HG03575 (cell line): ENCODE results near the gene ARMH1.
A peak's percentile ranks its signal among the peaks of the same experiment; 100 is the strongest.
"Not testable (repeated sequence)": the region's sequence is repeated elsewhere in the genome, so short reads cannot be mapped to it uniquely, and the experiment has no call there.

ENCODE experiments used
- ATAC-seq: cut with Tn5 transposase; IDR thresholded peaks from one replicate; pipeline ENCODE4 v1.9.1; 2021; ENCODE audit not compliant: unreplicated experiment, insufficient number of reproducible peaks, low FRiP score; ENCODE audit errors: extremely low read depth

ARMH1 gene

DNA sequence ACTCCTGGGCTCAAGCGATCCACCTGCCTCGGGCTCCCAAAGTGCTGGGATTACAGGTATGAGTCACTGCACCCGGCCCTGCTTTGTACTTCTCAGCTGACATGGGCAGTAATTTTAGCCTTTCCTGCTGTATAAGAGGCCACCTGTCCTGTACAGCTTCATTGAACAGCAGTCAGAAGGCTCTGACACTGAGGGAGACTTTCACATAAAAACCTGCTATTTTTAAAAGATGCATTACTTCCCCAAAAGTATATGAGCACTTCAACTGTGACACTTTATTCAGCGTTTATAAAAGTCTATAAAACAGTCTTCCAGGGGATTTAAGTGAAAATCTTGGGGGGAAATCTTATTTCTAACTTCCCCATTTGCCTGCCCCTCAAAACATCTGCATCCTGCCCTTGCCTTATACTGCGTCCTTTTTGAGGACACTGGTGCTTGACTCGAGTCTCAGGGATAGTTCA is 38.8 kb downstream of the ARMH1 start:
- ATAC-seq: no peak

DNA sequence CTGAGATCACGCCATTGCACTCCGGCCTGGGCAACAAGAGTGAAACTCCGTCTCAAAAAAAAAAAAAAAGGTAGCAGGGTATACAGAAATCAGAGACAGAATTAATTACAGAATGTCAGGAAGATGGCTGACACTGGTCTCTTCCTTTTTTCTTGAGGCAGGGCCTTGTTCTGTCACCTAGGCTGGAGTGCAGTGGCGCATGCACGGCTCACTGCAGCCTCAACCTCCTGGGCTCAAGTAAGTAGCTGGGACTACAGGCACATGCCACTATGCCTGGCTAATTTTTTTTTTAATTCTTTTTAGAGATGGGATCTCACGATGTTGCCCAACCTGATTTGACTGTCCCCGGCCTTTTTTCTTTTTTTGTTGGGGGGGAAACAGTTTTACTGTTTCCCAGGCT is 40.0 kb downstream of the ARMH1 start:
- no peak for ATAC-seq

DNA sequence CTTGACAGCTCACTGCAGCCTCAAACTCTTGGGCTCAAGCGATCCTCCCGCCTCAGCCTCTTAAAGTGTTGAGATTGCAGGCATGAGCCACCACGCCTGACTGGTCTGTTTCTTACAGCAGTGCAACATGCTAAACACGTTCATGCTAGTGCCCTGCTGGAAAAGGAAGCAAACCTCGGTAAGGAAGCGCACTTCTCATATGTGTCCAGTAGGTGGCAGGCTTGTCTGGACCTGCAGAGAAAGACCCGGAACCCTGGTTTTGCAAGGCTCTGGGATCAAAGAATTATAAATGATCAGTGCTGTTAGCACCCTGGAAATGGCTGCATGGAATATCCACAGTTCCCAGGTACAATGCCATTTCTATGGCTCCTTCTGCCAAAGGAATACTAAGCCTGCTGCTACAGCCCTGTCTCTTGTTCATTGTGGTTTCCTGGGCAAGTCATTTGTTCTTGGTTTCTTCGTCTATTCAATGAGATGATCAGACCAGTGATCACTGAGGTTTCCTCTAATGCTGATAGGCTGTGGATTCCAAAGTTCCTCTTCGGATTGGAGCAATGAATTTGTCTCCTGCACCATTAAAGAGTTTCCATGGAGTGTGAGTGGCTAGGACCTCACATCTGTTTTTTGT is 40.5 kb downstream of the ARMH1 start:
- no peak for ATAC-seq

DNA sequence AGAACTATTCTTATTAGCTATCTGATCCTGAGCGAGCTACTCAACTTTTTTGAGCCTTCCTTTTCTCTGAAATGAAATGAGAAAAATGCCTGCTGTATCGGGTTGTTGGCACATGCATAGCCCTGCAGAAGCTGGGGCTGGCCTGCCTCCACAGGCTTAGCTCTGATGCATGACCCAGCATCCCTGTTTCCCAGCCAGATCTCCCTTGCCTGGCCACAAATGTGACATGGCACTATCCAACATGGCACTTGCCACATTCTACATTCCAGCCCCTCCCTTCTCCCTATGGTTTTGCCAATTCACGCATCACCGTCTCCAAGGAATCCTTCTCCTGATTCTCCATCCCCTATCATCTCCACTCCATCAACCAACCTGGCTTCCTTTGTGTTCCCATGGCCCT is 42.6 kb downstream of the ARMH1 start:
- ATAC-seq: no peak

DNA sequence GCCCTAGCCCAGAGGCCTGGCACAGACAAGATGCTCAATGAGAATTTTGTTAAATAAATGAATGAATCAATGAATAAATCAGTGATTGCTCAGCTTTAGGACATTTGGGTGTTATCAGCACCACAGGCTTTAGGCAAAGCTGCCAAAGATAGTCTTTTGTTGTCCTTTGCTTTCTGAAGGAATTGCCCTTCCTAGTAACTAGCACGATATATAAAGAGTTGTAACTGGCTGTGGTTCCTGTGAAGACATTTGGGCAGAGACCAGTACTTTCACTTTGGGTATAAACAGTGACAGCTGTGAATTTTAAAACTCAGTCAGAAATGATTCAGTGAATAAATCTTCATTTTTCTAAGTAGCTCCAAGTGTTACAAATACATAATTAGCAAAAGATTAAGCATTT is 43.1 kb downstream of the ARMH1 start:
- ATAC-seq: no peak

DNA sequence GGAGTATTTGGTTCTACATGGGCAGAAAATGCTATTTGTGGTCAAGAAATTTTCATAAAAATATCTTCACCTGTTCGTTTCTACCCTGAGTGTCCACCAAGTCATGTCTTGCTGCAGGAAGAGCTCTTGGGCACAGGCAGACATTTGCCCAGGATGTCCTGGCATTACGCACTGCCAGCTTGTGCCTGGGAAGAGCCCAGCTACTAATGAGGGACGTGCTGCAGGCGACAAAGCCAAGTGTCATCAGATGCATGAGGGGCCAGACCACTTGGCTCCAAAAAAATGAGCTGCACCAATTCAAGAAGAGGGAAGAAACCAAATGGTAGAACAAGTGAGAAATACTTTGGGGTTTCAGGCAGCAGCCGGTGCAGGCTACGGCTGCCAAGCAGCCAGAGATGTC is 43.6 kb downstream of the ARMH1 start:
- no peak for ATAC-seq

DNA sequence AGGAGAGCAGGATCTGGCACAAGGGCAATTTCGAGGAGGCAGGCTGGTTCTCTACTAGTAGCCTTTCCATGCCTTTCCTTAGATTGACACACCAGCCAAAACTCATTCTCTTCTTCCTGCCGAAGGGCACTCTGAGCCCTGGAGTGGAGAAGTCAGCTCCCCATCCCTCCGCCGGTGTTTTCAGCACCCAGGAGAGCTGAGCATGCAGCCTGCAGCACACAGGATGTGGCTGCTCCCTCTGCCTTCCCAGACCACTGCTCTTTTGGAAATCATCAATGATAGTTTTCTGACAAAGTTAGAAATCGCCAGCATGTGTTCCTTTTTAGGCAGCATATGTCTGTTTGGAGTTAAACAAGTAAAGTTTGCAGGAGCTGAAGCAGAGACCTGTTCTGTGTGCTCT is 44.8 kb downstream of the ARMH1 start:
- no peak for ATAC-seq

DNA sequence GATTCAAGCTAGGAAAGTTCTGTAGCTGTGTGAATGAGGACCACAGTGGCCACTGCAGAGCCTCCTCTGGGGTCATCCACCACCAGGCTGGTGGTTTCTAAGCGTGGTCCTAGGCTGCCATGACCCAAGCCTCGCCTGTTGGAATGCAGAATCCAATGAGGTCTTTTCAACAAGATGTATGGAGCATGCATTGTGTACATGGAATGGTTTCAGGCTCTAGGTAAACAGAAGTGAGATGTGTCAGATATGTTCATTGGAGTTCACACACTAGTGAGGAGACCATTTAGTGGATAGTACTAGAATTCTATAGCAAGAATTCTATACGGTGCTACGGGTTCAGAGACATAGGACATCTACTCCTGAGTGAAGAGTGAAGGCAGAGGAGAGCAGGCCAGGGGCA is 45.8 kb downstream of the ARMH1 start:
- ATAC-seq: no peak

DNA sequence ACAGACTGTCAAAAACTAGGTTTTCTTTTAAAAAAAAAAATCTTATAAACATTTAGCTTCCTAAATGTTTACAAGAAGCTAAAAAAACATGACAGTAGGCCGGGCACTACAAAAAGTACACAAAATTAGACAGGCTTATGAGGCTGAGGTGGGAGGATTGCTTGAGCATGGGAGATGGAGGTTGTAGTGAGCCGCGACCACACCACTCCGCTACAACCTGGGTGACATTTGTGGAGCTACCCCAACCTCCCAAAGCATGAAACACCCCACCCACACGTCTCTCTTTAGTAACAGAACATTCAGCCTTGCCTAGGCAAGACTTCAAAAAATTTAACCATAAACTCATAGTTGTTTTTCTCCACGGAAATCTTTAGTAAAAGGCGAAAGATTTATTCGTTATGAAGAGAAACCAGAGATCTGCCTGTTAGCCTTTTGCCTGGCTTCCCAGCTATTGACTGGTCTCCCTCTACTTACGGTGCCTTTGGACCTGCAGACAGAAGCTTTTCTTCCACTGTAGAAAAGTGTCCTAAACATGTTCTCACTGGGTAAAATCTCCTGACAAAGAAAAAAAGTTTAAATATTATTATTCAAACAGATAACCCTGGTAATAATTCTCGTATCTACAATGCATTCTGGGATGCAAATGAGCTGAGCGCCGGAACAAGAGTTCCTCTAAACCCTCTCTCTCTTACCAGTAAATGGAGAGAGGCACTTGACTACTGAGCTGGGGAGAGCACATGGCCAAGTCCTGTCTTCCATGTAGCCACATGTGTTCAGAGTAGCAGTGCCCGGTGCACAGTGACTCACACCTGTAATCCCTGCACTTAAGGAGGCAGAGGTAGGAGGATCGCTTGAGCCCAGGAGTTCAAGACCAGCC is 47.2 kb downstream of the ARMH1 start:
- ATAC-seq: no peak

DNA sequence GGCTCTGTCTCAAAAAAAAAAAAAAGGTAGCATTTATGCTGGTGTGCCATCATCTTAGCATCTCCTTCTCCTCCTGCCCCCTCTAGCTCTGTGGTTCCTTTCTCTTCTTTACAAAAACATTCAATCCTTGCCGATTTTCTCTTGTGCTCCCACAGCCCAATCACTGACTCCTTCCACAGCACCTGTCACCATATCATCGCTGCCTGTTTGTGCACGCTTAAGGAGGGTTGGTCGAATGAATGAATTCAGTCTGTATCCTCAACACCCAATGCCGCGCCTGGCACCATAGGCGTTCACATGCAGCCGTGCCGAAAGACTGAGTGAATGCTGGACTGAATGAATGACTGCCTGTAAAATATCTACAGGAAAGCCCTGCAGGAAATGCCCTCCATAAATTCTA is 48.5 kb downstream of the ARMH1 start:
- ATAC-seq: no peak

DNA sequence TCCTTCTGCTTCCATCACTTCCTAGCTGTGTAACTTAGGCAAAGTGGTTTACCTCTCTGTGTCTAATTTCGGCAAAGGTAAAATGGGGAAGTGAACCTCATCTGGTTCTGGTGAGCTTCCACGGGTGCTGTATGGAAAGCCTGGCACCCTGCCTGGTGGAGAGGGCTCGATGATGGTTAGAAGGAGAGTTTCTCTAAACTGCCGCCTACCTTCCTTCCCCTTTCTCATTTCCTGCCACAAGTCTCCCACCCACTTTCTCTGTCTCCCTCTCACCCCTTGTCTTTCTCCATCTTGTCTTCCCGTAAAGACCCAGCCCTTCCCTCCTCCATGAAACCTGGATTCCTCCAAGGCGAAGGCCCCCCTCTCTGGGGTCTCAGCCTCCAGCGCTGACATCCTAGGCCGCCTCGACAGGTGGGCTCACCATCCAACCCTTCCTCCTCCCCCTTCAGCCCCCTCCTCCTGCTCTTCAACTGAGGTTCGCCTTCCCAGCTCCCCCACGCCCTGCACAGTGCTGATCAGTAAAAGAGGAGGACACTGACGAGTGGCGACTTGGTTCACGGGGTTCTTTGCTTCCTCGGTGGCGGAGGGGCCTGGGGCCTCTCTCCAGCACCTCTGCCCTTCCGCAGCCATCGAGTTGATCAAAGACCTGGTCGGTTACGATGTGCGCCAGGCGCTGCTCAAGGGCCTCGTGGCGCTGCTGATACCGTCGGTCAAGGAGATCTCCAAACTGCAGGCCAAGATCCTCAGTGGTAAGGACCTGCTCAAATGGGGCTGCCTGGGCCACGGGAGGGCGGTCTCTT is 49.2 kb downstream of the ARMH1 start:
- ATAC-seq: no peak

DNA sequence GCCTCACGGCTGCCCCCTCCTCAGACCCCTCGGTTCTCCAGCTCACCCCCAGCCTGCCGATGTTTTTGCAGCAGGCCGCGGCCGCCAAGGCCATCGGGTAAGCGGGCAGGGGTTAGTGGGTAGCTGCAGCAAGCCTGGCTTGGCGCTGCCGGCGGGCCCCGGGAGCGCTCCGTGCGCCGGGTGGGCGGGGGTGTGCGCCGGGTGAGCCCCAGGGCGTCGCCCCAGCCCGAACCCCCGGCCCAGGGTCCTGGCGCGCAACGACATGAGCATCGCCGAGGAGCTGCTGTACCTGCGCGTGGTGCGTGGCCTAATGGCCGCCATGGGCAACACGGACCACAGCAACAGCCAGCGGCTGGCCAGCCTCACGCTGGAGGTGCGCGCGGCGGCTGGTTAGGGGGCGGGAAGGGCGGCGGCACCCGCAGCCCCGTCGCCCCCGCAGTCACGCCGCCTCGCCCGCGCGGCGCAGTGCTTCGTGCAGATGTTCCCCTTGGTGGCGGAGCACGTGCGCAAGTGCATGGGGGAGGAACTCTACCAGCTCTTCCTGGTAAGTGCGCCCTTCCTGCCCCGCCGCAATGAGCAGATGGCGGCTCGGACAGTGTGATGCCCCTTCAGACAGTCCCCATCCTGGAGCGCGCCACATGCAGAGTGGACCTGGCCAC is 49.9 kb downstream of the ARMH1 start:
- no peak for ATAC-seq

DNA sequence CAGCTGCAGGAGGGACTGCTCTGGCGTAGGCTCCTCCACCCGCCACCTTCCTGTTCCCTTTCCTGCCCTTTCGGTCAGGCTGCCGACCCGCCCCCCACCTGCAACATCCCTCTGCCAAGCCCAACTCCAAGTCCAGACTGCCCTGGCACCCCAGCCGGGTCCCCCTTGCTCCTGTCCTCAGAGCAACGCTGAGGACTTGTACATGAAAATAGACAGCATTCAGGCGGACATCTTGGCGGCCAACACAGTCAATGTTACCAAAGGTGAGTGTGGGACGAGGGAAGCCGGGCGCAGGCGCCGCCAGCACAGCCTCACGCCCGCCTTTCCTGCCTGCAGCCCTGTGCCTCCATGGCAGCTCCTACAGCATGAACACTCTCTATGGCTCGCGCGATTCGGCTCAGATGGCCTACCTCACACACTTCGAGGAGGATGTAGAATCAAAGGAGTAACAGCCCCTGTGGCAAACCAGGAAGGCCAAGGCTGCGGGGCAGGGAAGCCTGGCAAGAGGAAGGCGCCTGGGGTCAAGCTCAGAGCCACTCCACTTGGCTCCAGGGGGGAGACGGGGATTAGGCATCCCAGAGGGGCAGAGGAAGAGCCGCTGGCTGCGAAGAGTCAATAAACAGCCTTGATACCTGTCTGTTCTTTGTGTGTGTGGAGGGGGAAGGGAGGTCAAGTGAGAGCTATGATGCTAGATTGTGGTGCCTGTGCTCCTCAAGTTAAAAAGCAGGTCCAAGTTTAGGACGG is 50.6 kb downstream of the ARMH1 start:
- no peak for ATAC-seq

DNA sequence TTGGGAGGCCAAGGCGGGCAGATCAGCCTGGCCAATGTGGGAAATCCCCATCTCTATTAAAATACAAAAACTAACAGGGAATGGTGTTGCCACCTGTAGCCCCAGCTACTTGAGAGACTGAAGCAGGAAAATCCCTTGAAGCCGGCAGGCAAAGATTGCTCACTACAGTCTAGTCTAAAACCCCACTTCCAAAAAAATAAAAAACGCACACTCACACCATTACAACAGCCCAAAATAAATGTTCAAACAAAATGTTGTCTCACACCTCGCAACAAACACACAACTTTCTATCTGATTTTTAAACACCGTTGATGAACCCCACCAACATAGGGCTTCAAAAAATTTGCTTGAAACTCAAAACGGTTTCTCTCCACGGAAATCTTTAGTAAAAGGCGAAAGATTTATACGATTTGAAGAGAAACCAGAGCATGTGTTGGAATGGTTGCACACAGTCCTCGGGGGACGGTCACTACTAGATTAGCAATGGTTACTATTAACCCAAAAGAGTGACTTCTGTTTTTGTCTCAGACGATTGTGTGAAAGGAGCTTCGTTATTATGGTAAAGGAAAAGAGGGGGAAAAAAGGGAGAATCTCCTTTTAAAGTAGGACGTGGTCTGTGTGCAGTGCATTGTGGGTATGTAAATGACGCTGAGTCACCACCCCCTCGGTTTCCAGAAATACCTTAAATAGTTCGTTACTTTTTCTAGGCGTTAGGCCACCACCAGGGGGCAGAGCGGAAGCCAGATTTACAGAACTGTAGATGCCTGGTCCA is 56.4 kb downstream of the ARMH1 start, which contains the start of gene RNU5D-1:
Gene RNU5D-1, minus strand, starts transcription at position 430 of the 772 bp plus-strand sequence.
- peak; percentile 42 for ATAC-seq

DNA sequence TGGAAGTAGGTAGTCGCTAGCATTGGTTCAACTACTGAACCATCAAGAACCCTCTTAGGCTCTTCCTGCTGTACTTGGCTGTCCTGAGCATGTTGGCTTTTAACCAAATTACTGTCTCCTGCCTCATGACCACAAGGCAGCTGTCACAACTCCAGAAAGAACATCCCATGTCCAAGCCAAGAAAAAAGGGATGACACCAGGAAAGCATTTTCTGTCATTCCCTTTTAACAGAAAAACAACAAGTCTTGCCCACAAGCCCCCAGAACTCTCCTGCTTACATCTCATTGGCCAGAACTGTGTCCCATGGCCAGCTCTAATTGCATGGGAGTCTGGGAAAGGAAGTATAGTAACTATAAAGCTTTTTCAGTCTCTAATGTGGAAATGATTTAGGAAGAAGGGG is 58.9 kb downstream of the ARMH1 start:
- ATAC-seq: no peak

DNA sequence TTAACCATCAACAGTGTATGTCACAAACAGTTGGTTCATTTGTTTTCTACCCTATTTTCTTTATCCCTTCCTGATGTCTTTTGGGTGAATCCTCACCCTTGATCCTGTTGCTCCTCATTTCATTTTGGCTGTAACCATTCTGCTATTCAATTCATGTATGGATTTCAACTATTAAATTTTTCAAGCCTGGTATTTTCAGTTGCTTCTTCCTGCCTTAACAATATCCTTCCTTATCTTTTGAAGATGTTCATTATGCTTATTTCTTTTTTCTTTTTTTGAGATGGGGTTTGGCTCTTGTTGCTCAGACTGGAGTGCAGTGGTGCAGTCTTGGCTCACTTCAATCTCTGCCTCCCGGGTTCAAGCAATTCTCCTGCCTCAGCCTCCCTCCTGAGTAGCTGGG is 59.3 kb downstream of the ARMH1 start:
- ATAC-seq: no peak

DNA sequence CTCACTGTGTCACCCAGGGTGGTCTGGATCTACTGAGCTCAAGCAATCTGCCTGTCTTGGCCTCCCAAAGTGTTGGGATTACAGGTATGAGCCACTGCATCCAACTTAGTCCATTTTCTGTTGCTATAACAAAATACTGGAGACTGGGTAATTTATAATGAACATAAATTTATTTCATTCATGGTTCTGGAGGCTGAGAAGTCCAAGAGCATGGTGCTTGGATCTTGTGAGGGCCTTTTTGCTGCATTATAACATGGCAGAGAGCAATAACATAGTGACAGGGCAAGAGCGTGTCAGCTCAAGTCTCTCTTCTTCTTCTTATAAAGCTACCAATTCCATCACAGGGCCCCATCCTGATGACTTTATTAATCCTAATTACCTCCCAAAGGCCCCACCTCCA is 61.5 kb downstream of the ARMH1 start:
- no peak for ATAC-seq

DNA sequence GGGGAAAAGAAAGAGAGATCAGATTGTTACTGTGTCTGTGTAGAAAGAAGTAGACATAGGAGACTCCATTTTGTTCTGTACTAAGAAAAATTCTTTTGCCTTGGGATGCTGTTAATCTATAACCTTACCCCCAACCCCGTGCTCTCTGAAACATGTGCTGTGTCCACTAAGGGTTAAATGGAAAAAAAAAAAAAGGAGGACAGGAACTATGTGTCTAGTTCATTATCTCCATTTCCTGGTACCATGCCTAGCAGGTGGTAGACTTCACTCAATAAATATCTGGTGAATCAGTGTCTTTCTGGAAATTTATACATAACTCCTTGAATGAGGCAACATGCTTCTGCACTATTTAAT is 64.4 kb downstream of the ARMH1 start:
- not testable (repeated sequence) for ATAC-seq
